NCI-H446 treated with DMSO at 0.1 percent for 48 hours (cell line): ENCODE measurements around the gene ATG16L1.

Experiments used
- DNase-seq: peaks from one replicate; lab custom pipeline; 2025; lab: John Stamatoyannopoulos, UW

ATG16L1 gene

DNA sequence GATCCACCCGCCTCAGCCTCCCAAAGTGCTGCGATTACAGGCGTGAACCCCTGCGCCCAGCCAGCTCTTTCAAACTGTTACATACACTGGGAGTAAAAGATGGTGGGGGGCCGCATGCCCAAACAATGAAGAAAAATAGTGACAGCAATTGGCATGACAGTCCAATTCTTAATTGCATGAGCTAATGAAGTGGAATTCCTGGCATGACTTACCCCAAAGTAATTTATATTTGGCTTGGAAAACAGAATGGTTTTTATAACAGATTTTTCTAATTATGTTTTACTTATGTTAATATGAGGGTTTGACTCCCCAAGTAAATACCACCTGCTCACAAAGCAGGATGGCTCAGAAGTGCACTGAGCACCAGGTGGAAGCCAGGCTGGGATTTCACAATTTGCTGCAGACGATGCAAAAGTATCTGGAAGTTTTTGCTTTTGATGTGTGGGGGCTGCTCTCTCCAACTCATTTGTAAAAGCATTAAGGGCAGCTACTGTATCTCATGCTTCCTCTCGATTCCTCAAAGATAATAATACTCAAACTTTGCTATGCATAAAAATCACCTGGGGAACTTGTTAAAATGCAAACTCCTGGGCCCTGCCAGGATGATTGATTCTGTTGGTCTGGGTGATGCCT lies 24.0 kb upstream of the ATG16L1 start:
- peak; percentile 42 for DNase-seq

DNA sequence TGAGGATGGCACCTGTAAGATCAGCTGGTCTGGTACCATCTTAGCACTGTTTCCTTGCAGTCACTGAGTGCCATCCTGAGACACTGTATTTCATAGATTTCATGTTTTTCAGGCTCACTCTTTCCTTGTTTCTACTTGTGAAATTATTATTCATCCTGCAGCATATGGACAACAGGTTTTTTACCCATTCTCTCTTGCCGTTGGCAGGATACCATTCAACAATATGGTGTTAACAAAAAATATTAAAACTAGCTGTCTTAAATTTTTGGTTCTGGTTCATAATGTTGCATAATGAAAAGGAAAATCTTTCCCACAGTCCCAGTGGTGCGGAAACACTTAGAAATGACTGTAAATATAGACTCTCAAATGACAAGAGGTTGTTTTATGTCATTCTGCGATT lies 23.1 kb upstream of the ATG16L1 start:
- DNase-seq: no peak

DNA sequence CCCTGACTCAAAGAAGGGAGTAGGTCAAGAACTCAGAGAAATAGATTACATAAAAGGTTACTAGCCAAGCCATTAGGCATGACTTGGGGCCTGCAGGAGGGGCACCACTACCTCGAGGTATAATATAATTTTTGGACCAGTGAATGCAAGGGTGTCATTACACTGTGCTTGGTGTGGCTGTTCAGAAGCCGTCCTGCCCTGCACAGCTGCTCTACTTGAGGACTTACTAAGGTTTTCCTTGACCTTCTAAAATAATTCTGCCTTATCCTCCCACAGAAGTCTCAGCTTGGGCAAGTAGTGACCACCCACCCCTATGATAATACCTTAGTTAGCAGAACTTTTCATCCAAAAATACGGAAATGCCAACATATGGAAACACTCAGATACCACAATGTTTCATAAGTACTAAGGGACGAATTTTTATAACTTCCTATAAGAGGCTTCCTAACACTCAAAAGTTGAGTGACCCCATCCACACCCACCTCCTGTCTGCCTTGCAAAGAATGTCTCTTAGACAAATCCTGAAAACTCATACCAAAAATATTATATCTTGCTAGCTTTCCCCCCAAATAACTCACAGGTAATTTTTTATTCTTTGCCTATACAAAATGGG lies 17.7 kb upstream of the ATG16L1 start:
- DNase-seq: no peak

DNA sequence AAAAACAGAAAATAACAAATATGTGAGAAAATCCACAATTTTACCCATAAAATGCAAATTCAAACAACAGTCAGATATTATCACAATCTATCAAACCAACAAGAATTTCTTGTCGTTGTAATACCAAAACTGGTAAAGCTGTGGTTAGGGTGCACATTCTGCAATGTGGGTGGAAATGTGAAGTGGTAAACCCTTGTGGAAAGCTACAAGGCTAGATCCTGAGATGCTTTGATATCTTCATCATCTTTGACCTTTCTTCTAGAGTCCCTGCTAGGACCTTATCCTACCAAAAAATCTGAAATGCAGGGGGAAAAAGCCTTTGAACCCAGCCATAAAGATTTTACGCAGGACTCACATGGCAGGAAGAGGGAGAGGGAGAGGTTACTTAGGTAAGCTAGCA lies 17.2 kb upstream of the ATG16L1 start:
- DNase-seq: no peak

DNA sequence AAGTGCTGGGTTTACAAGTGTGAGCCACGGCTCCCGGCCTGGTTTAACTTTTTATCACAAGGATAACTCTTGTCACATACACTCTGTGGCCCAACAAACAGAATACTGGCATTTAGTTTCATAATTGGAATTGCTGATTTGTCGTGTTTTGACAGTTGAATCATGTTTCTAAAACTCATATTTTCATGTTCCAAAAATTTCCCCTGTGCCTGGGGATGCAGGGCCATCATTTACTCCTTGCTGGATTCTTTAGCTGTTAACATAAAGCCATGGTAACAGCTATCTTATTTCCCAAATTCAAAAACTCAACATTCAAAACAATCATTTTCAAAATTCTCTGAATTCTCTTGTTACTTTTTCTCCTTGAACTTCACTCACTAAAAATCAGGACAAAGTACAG lies 16.5 kb upstream of the ATG16L1 start:
- DNase-seq: no peak

DNA sequence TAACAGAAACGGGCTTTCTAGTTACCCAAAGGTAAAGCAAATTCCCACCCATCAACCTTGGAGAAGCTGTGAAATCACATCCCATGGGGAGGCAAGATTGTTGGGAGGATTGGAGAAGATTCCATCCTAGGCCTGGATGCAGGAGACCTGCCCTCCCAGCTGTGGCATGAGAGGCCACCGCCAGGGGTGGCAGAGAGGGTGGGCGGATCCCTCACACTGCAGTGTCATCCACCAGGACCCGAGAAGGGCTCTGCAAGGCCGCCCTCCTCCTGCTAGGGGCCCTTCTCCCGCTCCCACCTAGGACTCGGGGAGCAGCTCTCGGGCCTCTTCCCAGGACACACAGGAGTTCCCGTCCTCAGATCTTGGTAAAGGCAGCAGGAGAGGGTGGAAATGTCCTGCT lies 15.5 kb upstream of the ATG16L1 start:
- DNase-seq: no peak

DNA sequence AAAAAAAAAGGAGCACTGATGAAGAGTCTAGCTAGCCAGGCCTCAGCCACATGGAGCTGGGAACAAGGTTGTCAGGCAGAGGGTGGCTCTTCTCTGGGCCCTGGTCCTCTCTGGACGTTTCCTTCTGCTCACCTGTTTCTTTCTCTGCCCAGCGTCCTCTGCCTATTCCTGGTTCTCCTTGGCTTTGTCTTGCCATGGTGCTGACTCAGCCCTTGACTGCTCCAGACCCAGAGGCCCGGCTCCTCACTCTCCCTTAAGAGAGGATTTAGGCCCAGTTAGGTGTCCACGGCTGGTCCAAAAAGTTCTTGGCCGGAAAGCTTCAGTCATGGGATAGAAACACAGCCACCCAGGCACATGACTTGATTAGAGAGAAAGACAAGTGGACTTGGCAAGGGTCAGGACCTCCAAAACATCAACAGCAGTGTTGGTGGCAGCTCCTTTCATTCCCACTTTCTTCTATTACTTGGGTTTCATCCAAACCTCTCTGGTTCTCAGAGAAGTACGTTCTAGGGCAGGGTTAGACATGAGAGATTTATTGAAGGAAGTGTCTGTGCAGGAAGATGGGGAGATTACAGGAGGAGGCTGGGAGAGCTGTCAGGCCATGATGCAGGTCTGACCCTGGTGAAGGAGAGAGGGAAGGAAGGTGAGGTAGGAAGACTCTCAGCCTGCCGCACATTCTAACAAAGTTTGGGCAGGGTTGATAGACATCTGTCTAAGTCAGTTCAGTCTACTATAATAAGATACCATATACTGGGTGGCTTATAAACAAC lies 14.5 kb upstream of the ATG16L1 start:
- DNase-seq: no peak

DNA sequence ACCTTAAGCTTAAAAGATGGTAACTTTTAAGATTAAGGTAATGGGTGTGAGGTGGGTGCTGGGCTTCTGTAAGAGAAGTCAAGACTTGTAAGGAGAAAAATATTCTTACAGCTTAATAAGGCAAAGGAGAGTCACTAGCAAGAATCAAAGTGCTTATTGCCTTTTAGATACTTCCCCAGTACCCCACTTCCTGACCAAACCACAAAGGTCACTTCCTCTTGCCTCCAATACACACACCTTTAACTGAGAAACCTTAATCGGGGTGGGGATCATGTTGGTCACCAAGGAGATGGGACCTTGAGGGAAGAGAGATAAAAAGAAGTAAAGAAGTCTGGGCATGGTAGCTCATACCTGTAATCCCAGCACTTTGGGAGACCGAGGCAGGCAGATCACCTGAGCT lies 10.6 kb upstream of the ATG16L1 start:
- no peak for DNase-seq

DNA sequence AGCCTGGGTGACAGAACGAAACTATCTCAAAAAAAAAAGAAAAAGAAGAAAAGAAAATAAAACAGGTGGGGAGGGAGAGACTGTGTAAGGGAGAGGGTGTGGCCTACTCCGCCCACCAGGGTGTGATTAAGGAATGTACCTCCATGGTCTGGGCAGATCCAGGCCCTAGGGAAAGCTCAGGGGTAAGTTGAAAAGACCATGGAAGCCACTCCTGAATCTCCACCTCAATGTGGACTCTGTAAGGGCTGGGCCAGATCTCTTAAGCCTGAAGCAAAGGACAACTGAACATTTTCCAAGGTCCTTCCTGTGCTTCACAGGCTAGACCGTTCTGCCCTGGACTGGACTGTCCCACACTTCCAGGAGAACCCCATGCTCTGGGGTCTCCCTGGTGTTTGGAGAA lies 9.7 kb upstream of the ATG16L1 start:
- no peak for DNase-seq

DNA sequence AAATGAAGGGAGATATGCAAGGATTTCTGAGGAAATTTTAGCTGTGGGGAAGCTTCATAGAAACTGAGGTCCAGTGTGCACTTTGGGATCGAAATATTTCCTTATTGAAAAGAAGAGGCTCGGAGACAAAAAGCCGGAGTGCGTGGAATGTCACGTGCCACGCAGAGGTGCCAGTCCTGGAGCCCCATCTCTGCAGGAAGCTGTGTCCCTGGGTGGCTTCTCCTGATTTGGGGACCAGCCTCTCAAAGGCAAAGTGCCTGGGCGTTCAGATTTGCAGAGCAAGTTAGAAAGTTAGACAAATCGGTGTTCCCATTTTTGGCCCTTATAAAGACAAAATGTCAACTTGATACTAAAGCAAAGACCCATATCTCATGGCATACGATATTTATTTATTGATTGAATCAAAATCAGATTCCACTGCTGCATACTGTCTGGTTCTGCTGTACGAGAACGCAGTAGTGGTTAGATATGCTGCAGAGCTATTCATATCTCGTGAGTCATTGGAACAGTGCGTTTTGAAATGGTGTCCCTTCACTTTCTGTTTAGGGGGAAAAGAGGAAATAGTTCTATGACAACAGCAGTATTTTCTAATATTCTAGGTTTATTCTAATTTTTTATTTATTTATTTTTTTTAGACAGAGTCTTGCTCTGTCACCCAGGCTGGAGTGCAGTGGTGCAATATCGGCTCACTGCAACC lies 9.1 kb upstream of the ATG16L1 start:
- DNase-seq: no peak

DNA sequence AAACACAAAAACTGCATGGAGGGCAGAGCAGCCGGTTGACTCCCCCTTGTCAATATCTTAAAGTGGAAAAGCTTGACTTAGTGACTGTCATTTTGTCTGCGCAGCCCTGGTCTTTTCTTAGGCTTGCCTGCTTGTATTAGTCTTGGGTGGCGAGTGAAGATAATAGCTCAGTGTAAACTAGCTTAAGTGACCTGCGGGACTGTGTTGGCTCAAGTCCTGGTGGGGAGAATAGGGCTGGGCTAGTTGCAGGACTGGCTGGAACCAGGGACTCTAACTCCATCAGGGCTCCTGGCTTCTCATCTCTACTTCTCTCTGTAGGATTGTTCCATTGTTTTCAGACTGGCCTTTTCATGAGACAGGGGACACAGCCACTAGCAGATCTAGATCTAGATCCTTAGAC lies 8.1 kb upstream of the ATG16L1 start:
- no peak for DNase-seq

DNA sequence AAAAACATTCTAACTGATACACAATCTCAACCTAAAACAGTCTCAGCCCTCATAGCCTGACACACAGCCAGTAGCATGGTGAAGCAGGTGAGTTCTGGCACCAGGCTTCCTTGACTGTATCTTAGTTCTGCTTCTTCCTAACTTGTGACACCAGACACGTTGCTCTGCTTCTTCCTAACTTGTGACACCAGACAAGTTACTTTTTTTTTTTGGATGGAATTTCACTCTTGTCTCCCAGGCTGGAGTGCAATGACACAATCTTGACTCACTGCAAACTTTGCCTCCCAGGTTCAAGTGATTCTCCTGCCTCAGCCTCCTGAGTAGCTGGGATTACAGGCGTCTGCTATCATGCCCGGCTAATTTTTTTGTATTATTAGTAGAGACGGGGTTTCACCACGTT lies 6.7 kb upstream of the ATG16L1 start:
- DNase-seq: no peak

DNA sequence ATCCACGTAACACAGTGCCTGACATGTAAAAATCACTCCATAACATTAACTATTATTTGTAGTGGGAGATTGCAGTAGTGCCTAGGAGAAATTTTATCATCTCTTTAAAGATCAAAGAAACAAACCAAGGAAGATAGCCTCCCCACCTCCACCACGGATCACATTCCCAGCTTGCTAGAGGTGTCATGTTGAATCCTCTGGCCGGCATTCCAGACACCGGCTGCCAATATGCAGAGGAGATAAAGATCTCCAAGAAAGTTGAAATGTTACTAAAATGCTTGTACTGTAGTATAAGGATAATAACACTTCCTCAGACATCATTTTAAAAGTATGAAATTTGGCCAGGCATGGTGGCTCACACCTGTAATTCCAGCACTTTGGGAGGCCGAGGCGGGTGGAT lies 6.1 kb upstream of the ATG16L1 start:
- DNase-seq: no peak

DNA sequence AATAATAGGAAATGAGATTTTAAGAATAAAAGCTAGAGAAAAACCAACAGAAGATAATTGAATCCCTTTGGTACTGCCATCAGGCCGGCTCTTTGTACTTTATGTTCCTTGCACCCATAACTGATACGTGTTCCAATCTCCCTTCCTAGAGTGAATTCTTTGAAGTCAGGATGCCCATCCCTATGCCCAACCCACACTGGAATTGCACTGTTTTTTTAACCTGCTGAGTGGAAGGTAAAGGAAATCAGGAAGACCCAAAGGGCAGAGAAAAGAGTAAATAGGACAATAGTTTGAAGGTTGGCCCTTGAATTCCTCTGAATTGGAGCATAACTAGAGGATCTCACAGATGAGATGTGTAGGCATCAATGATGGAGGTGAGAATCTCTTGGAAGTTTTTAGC lies 4.4 kb upstream of the ATG16L1 start:
- DNase-seq: no peak

DNA sequence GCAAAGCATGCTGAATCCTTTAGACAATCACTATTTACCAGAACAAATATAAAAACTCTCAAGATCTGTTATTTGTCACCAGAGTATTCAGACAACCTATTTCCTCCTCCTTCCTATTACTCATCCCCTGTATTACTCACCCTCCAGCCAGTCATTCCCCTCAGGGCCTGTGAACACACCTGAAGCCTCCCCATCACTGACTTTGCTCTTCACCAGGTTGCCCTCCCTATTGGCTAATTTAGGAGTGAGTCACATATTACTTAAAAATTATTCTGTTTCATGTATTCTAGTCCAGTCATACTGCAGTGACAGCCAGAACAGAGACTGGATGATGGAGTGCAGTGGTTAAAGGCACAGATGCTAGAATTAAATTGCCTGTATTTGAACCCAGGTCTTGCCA lies 3.7 kb upstream of the ATG16L1 start:
- no peak for DNase-seq

DNA sequence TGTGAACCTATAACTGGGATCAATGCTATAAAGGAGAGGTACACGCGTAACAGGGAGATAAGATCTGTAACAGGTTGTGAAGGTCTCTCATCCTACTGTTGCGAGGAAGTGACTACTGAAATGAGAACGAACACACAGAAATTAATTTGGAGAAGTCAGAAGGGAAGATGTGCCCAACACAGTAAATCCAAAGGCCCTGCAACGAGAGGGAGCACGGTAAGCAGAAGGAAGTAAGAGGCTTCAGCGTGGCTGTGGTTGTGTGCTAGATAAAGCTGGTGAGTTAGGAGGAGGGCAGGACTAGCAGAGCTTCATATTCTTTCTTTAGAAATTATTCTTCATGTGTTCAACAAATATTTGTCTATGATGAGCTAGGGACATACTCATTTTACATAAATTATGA lies 2.5 kb upstream of the ATG16L1 start:
- DNase-seq: no peak

DNA sequence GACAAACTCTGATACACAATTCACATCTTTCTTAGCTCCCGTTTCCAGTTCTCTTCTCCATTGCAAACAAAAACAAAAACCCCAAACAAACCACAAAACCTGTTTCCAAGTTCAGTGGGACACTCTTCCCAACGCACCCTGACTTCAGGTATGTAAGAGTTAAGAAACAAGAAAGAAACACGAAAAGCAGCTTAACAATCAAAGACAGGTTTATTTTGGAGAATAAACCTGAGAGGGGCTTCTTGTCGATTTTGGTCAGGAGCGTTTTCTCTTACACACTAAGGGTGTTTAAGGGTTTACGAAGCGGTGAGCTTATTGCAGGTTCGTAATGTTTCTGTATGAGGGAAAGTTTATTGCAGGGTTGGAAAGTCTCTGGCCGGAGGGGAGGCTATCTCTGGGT lies 905 bp upstream of the ATG16L1 start:
- DNase-seq: no peak

DNA sequence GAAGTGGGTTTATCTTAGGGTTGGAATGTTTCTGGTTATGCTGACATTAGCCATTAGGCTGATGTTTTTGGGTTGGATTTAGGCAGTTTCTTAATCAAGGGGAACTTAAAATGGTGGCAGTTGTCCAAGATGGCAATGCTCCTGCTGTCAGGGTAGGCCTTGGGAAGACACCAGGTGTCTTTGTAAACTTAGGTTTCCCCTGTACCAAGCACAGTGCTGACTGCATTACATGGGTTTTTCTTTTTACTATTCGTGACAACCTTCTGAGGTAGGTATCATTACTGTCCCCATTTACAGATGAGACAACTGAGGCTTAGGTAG lies 528 bp upstream of the ATG16L1 start:
- no peak for DNase-seq

DNA sequence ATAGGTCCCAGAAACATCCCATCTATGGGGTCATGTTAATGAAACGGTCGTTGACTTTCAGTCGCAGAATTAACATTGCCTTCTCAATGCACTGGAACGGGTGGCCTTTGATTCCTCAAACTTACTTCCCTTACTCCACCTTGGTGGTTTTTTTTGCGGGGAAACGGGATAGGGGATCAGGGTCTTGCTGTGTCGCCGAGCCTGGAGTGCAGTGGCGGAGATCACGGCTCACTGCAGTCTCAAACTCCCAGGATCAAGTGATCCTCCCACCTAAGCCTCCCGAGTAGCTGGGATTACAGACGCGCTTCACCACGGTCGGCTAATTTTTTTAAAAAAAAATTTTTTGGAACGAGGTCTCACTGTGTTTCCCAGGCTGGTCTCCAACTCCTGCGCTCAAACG lies 754 bp downstream of the ATG16L1 start:
- DNase-seq: no peak

DNA sequence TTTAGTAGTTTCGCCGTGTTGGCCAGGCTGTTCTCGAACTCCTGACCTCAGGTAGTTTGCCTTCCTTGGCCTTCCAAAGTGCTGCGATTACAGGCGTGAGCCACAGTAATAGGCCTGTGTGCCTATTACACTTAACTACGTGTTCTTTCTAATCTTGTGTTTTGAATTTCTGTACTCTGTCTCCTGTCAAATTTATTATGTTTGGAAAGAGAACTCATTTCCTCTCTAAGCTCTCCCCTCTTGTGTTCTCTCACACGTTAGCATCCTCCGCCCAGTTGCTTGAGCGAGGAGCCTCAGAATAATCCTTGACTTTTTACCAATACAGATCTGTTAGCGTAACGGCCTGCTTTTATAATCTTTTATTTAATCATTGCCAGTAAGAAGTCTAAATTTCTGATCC lies 3.7 kb downstream of the ATG16L1 start:
- DNase-seq: no peak

DNA sequence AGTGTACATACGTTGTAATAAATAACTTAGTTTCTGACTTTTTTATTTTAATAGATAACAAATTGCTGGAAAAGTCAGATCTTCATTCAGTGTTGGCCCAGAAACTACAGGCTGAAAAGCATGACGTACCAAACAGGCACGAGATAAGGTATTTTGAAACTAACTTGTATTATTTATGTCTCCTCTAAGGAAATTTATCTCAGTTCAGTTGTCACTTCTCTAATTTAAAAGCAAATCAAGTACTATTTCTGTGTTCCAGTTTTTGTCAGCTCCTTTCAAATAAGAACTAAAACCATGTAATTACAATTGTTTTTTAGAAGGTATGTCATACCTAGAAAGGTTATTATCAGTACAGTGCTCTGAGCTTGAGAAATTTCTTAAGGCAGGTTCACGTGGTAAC lies 4.6 kb downstream of the ATG16L1 start:
- DNase-seq: no peak

DNA sequence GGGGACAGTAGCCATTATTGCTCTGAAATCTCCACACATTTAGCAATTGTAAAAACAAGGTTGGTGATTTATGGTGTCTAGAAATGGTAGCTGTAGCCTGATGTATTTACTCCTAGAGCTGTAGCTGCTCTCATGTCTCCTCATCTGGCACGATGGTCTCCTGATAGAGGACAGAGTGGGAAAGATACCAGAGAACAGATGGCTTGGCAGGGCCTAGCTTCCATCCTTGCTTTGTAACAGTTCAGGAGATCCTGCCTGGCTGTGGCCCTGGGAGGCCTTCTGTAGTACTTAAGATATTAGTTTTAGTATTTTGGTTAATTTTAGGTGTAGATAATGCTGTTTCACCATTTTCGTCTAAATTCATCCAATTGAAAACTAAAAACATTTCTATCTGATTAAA lies 6.7 kb downstream of the ATG16L1 start:
- DNase-seq: peak; percentile 69

DNA sequence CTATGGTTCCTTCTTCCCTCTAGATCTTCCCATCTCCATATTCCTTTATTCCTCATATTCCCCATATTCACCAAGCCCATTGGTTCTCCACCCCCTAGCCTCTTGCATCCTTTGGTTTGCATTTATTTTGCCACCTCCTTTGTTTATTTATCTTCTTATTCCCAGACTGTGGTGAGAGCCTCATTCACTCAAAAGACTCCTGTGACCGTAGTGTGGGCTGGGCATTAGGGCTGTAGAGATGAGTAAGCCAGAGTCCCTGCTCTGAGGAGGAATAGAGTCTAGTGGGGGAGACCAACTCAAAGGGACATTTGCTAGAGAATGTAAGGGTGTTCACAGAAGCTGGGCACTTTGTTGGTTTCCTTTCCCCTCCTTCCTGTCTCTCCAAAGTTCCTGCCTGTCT lies 8.3 kb downstream of the ATG16L1 start:
- no peak for DNase-seq
